GM21786 (cell line): ENCODE data around the gene BAG3.

ENCODE experiments used
- ATAC-seq: cut with Tn5 transposase; IDR thresholded peaks from one replicate; pipeline ENCODE4 v1.9.1; 2021; ENCODE audit not compliant: unreplicated experiment

Gene BAG3

DNA sequence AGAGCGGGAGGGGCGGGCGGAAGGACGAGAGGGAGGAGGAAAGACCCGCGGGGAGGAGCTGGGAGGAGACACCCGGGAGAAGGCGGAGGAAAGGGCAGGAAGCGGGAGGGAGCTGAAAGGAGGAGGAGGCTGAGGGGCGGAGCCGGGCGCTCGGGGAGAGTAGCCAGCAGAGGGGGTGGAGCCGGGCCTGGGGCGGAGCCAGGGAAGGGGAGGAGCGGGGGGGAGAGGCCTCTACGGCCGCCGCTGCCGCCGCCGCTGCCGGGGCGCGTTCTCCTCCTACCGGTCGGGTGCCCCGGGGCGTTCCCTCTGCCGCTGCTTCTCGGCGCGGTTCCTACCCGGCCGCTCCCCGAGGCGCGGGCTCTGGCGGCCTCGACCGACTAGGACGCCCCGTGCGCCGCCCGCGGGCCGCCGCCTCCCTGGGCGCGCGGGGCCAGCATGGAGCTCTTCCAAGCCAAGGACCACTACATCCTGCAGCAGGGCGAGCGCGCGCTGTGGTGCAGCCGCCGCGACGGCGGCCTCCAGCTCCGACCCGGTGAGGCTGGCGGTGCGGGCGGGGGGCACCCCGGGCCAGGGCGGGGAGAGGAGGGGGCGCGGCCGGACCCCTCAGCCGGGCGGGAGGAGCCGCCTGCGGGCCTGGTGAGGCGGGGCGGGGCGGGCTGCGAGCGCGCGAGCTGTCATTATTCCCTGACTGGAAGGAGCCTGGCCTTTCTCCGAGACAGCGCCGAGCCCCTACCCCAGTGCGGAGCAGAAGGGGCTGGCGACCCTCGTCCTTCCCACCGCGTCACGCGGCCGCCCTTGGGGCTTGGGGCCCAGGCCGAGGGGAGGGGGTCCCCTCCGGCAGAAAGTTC lies 74.9 kb downstream of the BAG3 start, which contains the start of gene INPP5F:
Gene INPP5F, plus strand, starts transcription at position 223 of the 848 bp plus-strand sequence. Its CDS starts 213 bp downstream, at position 436.
- ATAC-seq: peak; percentile 83

DNA sequence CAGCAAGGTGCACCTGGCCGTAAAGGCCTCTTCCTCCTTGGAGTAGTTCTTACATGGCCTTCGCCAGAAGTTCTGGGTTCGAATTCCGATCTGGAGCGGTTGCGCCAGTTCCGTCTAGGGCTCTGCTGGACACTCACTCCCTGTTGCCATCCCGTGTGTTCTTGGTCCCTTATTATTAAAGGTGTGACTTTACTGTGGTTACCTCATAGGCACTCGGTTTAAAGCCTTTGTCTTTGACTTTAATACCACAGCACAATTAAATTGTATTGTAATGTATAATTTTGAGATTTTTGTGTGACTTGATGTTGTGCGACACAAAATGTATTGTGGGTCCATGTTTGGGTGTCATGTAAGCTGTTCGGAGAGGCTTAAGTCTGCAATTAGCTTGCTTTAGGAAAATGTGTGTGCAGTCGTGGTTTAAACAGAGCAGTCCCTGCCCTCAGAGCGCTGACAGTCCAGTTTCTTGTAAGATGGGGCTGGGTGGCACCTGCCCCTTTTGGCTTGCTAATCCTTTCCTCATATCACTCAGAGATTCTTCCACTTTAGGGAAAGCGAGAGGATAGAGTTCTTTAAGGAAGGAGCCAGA lies 75.6 kb downstream of the BAG3 start:
- no peak for ATAC-seq
